Measurements from ENCODE around the gene UCK2. TPM values are rescaled to one million over a fixed set of nuclear protein-coding genes. Genes with fewer than 3 reads are reported as not detected.

The UCK2 gene
- total and polyA plus RNA-seq, 2 experiments from 2014 or later, result 101 to 149 TPM

DNA sequence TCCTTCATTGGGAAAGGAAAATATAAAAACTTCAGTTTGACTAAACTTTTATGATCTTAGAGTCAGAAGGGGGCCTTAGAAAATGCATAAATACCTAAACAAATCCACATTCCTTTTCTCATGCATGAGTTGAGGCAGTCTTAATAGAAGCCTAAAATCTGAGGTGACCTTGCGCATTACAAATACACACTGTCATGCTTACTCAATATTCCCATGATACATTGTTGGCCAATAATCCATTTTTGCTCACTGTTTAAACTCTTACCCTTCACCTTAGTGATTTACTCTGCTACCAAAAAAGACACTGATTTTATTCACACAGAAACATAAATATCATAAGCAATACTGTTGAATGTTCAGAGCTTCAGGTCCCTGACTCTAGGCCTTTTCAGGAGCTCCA, 39.7 kb upstream of the UCK2 start:
- 0 out of 2 replicates have a peak, but pooled peaks cover 6% of the 10 kb centered on the region for H3K36me3 ChIP-seq (ENCODE audit: insufficient read depth)
- H3K4me3 Mint-ChIP-seq, result no peak overlapping the region

More for the DNA sequence above, 39.7 kb upstream of the UCK2 start:
- no peak for DNase-seq (ENCODE audit: low spot score)
- H3K4me1 ChIP-seq (ENCODE audit: insufficient read depth), result no peaks in the 10 kb centered on the region
- Mint-ChIP-seq H3K36me3 (ENCODE audit: low read depth) (peaks cover 13% of the 10 kb centered on the region), H3K9me3 (peaks cover 33% of the 10 kb centered on the region), H3K27ac (no peak overlapping the region), H3K4me1 (no peaks in the 10 kb centered on the region), H3K27me3 (ENCODE audit: insufficient read depth, low read depth, poor library complexity) (no peaks in the 10 kb centered on the region)
- no peak overlapping the region for H3K4me2 ChIP-seq
- no peak overlapping the region for H3K4me3 ChIP-seq
- no peak overlapping the region for H3K27ac ChIP-seq (ENCODE audit: low read depth)
- TF ChIP-seq, protein P1, sequence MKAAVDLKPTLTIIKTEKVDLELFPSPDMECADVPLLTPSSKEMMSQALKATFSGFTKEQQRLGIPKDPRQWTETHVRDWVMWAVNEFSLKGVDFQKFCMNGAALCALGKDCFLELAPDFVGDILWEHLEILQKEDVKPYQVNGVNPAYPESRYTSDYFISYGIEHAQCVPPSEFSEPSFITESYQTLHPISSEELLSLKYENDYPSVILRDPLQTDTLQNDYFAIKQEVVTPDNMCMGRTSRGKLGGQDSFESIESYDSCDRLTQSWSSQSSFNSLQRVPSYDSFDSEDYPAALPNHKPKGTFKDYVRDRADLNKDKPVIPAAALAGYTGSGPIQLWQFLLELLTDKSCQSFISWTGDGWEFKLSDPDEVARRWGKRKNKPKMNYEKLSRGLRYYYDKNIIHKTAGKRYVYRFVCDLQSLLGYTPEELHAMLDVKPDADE (IDR thresholded peaks at IDR 0.05), result no peak
- no peak for TF ChIP-seq ZNF331 (CRISPR knock-in tag; IDR thresholded peaks at IDR 0.05; ENCODE audit: low read depth)
- TF ChIP-seq JUNB (IDR thresholded peaks at IDR 0.05; ENCODE audit: unreplicated experiment), result no peak
- TF ChIP-seq, protein P2, sequence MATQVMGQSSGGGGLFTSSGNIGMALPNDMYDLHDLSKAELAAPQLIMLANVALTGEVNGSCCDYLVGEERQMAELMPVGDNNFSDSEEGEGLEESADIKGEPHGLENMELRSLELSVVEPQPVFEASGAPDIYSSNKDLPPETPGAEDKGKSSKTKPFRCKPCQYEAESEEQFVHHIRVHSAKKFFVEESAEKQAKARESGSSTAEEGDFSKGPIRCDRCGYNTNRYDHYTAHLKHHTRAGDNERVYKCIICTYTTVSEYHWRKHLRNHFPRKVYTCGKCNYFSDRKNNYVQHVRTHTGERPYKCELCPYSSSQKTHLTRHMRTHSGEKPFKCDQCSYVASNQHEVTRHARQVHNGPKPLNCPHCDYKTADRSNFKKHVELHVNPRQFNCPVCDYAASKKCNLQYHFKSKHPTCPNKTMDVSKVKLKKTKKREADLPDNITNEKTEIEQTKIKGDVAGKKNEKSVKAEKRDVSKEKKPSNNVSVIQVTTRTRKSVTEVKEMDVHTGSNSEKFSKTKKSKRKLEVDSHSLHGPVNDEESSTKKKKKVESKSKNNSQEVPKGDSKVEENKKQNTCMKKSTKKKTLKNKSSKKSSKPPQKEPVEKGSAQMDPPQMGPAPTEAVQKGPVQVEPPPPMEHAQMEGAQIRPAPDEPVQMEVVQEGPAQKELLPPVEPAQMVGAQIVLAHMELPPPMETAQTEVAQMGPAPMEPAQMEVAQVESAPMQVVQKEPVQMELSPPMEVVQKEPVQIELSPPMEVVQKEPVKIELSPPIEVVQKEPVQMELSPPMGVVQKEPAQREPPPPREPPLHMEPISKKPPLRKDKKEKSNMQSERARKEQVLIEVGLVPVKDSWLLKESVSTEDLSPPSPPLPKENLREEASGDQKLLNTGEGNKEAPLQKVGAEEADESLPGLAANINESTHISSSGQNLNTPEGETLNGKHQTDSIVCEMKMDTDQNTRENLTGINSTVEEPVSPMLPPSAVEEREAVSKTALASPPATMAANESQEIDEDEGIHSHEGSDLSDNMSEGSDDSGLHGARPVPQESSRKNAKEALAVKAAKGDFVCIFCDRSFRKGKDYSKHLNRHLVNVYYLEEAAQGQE (IDR thresholded peaks at IDR 0.05; ENCODE audit: unreplicated experiment), result no peak
- no peak for TF ChIP-seq POLR2AphosphoS5 (IDR thresholded peaks at IDR 0.05; ENCODE audit: low read depth)
- TF ChIP-seq CREB1 (CRISPR knock-in tag; IDR thresholded peaks at IDR 0.05; ENCODE audit: low read depth), result no peak
- TF ChIP-seq NANOG (IDR thresholded peaks at IDR 0.05; ENCODE audit: borderline replicate concordance), result no peak
- TF ChIP-seq, protein P3, sequence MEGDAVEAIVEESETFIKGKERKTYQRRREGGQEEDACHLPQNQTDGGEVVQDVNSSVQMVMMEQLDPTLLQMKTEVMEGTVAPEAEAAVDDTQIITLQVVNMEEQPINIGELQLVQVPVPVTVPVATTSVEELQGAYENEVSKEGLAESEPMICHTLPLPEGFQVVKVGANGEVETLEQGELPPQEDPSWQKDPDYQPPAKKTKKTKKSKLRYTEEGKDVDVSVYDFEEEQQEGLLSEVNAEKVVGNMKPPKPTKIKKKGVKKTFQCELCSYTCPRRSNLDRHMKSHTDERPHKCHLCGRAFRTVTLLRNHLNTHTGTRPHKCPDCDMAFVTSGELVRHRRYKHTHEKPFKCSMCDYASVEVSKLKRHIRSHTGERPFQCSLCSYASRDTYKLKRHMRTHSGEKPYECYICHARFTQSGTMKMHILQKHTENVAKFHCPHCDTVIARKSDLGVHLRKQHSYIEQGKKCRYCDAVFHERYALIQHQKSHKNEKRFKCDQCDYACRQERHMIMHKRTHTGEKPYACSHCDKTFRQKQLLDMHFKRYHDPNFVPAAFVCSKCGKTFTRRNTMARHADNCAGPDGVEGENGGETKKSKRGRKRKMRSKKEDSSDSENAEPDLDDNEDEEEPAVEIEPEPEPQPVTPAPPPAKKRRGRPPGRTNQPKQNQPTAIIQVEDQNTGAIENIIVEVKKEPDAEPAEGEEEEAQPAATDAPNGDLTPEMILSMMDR (conservative IDR thresholded peaks at IDR 0.05; ENCODE audit: low read depth in 2 of 2), result no peak
- no peak for TF ChIP-seq EZH2phosphoT487 (IDR thresholded peaks at IDR 0.05; ENCODE audit: unreplicated experiment)
- TF ChIP-seq STAT1 (IDR thresholded peaks at IDR 0.05; ENCODE audit: unreplicated experiment), result no peak
- no peak for TF ChIP-seq ZNF462 (CRISPR knock-in tag; IDR thresholded peaks at IDR 0.05)
- no peaks in the 10 kb centered on the region for H3K27me3 ChIP-seq (ENCODE audit: insufficient read depth)
- H4K20me1 ChIP-seq (replicated peaks; ENCODE audit: insufficient read depth), result no peaks in the 10 kb centered on the region
- H3F3A ChIP-seq (replicated peaks; ENCODE audit: low read depth), result no peaks in the 10 kb centered on the region
- no peak for ATAC-seq
- H3K79me2 ChIP-seq (replicated peaks; ENCODE audit: insufficient read depth), result no peaks in the 10 kb centered on the region
- no peak overlapping the region for H2AFZ ChIP-seq
- no peaks in the 10 kb centered on the region for H3K9me2 ChIP-seq (ENCODE audit: insufficient read depth)
